ENCODE data around the gene DIS3L.
"Not testable (repeated sequence)": the region's sequence is repeated elsewhere in the genome, so short reads cannot be mapped to it uniquely, and the experiment has no call there.

DIS3L gene

GRCh38 chr15:66253418-66254088 lies 39.8 kb upstream of the DIS3L start, which contains the start of gene MEGF11:
MEGF11 (minus strand) TSS chr15:66253750; CDS start chr15:66128403, 125,347 bp downstream.
- peak within 1 kb of the TSS; percentile 41 for H3K4me3 ChIP-seq (ENCODE audit: low read depth, low read length)
- TF ChIP-seq CTCF (IDR thresholded peaks at IDR 0.05; ENCODE audit: low read depth, low read length): no peak

- peak overlapping the region; percentile 41 for H3K4me3 ChIP-seq (ENCODE audit: low read depth, low read length)
- TF ChIP-seq CTCF (IDR thresholded peaks at IDR 0.05; ENCODE audit: low read depth, low read length): no peak
These were observed 39.0 kb upstream of the DIS3L start for GRCh38 chr15:66254089-66254950.

GRCh38 chr15:66254951-66255676 lies 38.3 kb upstream of the DIS3L start:
- H3K4me3 ChIP-seq (ENCODE audit: low read depth, low read length): no peak overlapping the region
- no peak for TF ChIP-seq CTCF (IDR thresholded peaks at IDR 0.05; ENCODE audit: low read depth, low read length)

- no peak for TF ChIP-seq CTCF (IDR thresholded peaks at IDR 0.05; ENCODE audit: low read depth, low read length)
- no peak overlapping the region for H3K4me3 ChIP-seq (ENCODE audit: low read depth, low read length)
These were observed 36.7 kb upstream of the DIS3L start for GRCh38 chr15:66256692-66257091.

GRCh38 chr15:66261056-66261455 lies 32.3 kb upstream of the DIS3L start:
- H3K4me3 ChIP-seq (ENCODE audit: low read depth, low read length): no peak overlapping the region
- no peak for TF ChIP-seq CTCF (IDR thresholded peaks at IDR 0.05; ENCODE audit: low read depth, low read length)

GRCh38 chr15:66262837-66263236 lies 30.5 kb upstream of the DIS3L start:
- H3K4me3 ChIP-seq (ENCODE audit: low read depth, low read length): not testable (repeated sequence)

- no peak overlapping the region for H3K4me3 ChIP-seq (ENCODE audit: low read depth, low read length)
- no peak for TF ChIP-seq CTCF (IDR thresholded peaks at IDR 0.05; ENCODE audit: low read depth, low read length)
These were observed 28.4 kb upstream of the DIS3L start for GRCh38 chr15:66264859-66265513.

Data from WI38 (cell line).